ENCODE data around the gene PGP. TPM values are rescaled to one million over a fixed set of nuclear protein-coding genes. Genes with fewer than 3 reads are reported as not detected.
"Not testable (repeated sequence)": the region's sequence is repeated elsewhere in the genome, so short reads cannot be mapped to it uniquely, and the experiment has no call there.

Gene PGP
- total RNA-seq, 4 donors from 2014 or later: 8.1 to 10.4 (median 9.6) TPM

DNA sequence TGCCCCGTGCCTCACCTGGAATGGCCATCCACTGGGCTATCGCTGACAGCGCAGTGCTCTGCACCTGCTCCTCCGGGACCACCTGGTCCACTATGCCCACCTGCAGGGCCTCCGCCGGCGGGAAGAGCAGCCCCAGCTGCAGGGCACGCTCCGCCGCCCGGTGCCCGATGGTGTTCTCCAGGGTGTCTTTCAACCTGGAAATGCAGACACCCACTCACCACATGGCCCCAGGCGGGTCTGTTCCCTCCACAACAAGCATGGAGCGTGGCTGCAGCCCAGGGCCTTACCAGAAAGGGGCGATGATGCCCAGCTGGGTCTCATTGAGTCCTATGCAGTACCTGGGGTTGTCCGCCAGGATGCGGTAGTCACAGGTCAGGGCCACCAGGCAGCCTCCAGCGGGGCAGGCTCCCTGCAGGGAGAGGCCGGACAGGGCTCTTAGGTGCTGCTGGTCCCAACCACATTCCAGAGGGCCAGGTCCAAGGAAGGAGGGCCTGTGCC lies 28.4 kb upstream of the PGP start:
- DNase-seq (ENCODE audit: low spot score) (no peak), ATAC-seq (ENCODE audit: low FRiP score) (no peak)
- TF ChIP-seq, protein P1, sequence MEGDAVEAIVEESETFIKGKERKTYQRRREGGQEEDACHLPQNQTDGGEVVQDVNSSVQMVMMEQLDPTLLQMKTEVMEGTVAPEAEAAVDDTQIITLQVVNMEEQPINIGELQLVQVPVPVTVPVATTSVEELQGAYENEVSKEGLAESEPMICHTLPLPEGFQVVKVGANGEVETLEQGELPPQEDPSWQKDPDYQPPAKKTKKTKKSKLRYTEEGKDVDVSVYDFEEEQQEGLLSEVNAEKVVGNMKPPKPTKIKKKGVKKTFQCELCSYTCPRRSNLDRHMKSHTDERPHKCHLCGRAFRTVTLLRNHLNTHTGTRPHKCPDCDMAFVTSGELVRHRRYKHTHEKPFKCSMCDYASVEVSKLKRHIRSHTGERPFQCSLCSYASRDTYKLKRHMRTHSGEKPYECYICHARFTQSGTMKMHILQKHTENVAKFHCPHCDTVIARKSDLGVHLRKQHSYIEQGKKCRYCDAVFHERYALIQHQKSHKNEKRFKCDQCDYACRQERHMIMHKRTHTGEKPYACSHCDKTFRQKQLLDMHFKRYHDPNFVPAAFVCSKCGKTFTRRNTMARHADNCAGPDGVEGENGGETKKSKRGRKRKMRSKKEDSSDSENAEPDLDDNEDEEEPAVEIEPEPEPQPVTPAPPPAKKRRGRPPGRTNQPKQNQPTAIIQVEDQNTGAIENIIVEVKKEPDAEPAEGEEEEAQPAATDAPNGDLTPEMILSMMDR (IDR thresholded peaks at IDR 0.05): no peak

DNA sequence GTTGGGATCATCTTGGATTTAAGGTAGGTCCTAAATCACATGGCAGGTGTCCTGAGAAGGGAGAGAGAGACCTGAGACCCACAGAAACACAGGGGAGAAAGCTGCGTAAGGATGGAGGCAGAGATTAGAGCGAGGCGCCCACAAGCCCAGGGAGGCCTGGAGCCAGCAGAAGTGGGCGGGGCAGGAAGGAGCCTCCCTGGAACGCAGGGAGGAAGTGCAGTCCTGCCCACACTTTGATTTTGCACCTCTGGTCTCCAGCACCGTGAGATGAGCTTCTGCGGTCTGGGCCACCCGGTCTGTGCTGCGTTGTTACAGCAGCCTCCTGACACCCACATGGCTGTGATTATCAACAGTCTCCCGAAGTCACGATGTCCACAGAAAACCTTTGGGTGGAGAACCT lies 28.0 kb upstream of the PGP start:
- TF ChIP-seq, protein P1 (IDR thresholded peaks at IDR 0.05): no peak

DNA sequence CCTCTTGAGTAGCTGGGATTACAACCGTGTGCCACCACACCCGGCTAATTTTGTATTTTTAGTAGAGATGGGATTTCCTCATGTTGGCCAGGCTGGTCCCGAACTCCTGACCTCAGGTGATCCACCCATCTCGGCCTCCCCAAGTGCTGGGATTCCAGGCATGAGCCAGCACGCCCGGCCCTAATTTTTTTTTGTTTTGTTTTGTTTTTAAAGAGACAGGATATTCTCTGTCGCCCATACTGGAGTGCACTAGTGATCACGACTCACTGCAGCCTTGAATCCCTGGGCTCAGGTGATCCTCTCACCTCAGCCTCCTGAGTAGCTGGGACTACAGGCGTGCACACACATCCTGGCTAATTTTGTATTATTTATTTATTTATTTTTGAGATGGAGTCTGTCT lies 25.7 kb upstream of the PGP start:
- ATAC-seq (ENCODE audit: low FRiP score); DNase-seq (ENCODE audit: low spot score): not testable (repeated sequence)

More for the DNA sequence above, 28.0 kb upstream of the PGP start:
- no peak for DNase-seq (ENCODE audit: low spot score)
- no peak for ATAC-seq (ENCODE audit: low FRiP score)

DNA sequence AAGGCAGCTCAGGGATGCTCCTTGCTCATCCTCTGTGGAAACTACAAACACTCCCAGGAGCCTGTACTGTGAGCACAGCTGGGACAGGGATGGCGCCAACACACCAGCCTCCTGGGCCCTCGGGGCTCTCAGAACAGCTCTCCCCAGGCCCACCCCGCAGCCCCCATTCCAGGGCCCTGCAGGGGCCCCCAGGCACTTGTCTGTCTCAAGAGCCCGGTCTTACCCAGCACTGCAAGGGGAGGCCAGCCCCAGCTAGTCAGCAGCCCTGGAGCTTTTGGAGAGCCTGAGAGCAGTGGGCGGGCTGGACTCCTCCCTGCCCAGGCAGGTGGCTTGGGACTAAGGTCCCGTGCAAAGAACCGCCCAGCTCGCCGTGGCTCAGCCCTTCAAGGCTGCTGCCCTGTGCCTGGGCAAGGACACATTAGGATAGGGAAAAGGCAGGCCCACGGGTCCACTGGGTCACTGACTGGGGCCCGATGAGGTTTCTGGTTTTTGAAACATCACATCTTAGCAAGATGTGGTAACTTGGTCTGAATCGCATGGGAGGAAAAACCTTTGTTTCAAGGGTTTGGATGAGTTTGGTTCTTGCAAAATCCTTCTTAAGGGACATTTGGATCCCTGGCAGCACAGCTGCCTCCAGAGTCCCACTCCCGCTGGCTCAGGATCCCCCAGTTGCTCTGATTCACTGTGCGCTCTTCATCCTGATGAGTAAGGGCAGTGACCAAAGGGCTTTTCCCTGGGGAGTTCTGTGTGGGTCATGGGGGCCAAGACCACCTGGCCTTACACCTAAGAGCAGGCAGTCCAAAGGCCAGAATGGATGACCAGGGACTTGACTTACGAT lies 24.4 kb upstream of the PGP start:
- ATAC-seq (ENCODE audit: low FRiP score) (no peak), DNase-seq (ENCODE audit: low spot score) (no peak)
- TF ChIP-seq, protein P1 (IDR thresholded peaks at IDR 0.05): no peak

DNA sequence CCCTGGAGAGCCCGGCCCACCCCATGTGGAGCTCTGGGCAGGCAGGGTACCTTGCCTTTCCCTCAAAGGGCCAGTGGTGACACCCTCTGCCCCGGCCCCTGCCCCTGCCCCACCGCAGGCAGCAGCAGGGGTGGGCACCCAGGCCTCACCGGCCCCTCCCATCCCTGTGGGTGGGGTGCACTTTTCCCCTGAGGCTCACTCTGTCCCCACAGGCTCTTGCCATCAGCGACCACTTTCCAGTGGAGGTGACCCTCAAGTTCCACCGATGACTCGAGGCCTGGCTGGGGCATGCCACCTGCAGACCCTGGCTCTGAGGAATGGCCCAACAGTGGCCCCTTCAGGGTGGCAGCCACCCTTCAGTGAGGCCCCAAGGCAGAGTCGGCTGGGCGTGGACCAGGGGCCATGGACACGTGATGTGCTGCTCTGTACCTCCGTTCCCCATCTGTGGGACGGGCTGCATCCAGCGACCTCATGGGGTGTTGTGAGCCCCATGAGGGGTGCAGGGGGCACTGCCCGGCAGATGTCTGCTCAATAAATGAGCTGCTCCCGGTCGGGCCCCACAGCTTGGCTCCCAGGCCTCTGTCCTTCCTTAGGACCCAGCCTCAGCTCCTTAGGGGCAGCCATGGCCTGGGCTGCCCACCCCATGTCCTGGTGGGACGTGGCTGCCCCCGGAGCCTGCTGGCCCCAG lies 23.7 kb upstream of the PGP start:
- DNase-seq (ENCODE audit: low spot score): no peak
- TF ChIP-seq, protein P1 (IDR thresholded peaks at IDR 0.05): no peak
- ATAC-seq (ENCODE audit: low FRiP score): no peak

DNA sequence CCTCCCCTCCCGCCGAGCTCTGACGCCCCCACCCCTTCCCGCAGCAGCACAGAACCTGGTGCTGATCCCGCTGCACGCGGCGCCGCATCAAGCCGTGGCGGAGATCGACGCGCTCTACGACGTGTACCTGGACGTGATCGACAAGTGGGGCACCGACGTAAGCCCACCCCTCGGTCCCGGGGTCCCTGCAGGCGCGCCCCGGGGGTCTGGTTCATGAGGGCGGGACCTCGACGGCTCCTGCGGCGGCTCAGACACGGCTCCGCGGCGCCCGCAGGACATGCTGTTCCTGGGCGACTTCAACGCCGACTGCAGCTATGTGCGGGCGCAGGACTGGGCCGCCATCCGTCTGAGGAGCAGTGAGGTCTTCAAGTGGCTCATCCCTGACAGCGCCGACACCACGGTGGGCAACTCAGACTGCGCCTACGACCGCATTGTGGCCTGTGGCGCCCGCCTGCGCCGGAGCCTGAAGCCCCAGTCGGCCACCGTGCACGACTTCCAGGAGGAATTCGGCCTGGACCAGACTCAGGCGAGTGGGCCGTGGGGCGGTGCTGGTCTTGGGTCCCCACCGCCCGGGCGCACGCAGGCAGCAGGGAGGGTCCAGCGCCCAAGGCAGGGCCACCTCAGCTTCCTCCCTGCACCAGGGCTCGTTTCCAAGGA lies 23.0 kb upstream of the PGP start:
- TF ChIP-seq, protein P1 (IDR thresholded peaks at IDR 0.05): no peak
- DNase-seq (ENCODE audit: low spot score) (no peak), ATAC-seq (ENCODE audit: low FRiP score) (no peak)

DNA sequence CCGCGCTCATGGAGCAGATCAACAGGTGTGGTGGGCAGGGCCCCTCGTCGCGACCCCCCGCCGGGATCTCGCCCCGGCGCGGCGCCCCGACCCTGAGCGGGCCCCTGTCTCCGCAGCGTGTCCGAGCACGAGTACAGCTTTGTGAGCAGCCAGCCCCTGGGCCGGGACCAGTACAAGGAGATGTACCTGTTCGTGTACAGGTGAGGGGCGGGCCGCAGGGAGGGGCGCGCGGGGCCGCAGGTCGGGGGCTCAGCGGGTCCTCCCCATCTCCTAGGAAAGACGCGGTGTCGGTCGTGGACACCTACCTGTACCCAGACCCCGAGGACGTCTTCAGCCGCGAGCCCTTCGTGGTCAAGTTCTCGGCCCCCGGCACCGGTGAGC lies 22.5 kb upstream of the PGP start:
- DNase-seq (ENCODE audit: low spot score) (no peak), ATAC-seq (ENCODE audit: low FRiP score) (no peak)
- TF ChIP-seq, protein P1 (IDR thresholded peaks at IDR 0.05): no peak

Data from omental fat pad (tissue), 4 donors.